AG04449 (cell line): ENCODE measurements around the gene GPBP1.

Experiments used
- CTCF ChIA-PET: fragments of 350-600 bp; formaldehyde crosslinking; extraction: SDS; loops from one replicate; lab custom pipeline; 2021; ENCODE audit warnings: antibody characterized with exemption; lab: Yijun Ruan, JAX
- POLR2A ChIA-PET: fragments of 400-600, 350-600 bp; formaldehyde crosslinking; extraction: SDS; loops from one replicate; lab custom pipeline; 2020; ENCODE audit warnings: antibody characterized with exemption, inconsistent platforms; lab: Yijun Ruan, JAX
- DNase-seq: peaks from one replicate; pipeline ENCODE4 v3.0.0-alpha.2; 2010; ENCODE audit warnings: low read depth, low spot score
- H3K4me3 ChIP-seq: 2 replicates; pipeline ENCODE4 v1.5.1; 2011; ENCODE audit warnings: low read depth, mild to moderate bottlenecking, control low read depth, low read length
- TF ChIP-seq, protein P1 (sequence below): IDR thresholded peaks from one replicate; pipeline ENCODE4 v1.5.1; 2011; ENCODE audit warnings: mild to moderate bottlenecking, moderate library complexity, low read length, control low read depth, inconsistent platforms; ENCODE audit not compliant: insufficient read depth; ENCODE audit errors: missing control alignments

The GPBP1 gene

DNA sequence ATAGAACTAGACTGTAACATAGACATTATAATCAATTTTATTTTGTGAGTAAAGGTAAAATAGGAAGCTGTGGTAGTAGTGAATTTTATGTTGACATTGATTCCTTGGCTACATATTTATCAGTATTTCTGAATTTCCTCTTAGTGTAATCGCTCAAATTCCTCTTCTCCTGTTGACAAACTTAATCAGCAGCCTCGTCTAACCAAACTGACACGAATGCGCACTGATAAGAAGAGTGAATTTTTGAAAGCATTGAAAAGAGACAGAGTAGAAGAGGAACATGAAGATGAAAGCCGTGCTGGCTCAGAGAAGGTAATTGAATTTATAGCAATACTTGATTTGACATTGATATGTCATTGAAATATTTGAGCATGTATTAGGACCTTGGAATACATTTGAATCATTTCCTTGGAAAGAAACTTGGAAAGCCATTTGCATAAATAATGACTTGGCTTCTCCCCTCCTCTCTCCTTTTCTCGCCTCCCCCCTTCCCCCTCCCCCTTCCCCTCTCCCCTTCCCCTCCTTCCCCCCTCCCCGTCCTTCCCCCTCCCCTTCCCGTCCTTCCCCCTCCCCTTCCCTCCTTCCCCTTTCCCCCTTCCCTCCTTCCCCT, 75.5 kb downstream of the GPBP1 start:
- ChIA-PET POLR2A (no interaction called here), CTCF (no interaction called here)
- TF ChIP-seq, protein P1, sequence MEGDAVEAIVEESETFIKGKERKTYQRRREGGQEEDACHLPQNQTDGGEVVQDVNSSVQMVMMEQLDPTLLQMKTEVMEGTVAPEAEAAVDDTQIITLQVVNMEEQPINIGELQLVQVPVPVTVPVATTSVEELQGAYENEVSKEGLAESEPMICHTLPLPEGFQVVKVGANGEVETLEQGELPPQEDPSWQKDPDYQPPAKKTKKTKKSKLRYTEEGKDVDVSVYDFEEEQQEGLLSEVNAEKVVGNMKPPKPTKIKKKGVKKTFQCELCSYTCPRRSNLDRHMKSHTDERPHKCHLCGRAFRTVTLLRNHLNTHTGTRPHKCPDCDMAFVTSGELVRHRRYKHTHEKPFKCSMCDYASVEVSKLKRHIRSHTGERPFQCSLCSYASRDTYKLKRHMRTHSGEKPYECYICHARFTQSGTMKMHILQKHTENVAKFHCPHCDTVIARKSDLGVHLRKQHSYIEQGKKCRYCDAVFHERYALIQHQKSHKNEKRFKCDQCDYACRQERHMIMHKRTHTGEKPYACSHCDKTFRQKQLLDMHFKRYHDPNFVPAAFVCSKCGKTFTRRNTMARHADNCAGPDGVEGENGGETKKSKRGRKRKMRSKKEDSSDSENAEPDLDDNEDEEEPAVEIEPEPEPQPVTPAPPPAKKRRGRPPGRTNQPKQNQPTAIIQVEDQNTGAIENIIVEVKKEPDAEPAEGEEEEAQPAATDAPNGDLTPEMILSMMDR, result no peak
- no peak for DNase-seq
- H3K4me3 ChIP-seq, result no peak overlapping the region

DNA sequence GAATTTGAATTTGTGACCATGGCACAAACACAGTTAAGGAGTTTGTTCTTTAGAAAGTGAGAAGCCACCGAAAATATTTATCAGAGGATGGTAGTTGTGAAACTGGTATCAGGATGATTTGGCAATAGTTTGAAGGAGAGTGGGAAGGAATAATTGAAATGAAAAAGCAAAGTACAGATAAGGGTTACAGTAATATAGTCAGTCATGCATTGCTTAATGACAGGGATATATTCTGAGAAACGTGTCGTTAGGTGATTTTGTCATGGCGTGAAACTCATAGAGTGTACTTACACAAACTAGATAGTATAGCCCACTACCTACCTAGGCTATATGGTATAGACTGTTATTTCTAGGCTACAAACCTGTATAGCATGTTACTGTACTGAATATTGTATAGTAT, 84.2 kb downstream of the GPBP1 start:
- CTCF ChIA-PET, result interaction anchor here (0.5 kb wide), 1 partner anchor 909 kb away, joined by 3 read pairs; no protein-coding TSS in a partner anchor
- no peak overlapping the region for H3K4me3 ChIP-seq
- POLR2A ChIA-PET, result no interaction called here
- TF ChIP-seq, protein P1, result no peak
- no peak for DNase-seq

DNA sequence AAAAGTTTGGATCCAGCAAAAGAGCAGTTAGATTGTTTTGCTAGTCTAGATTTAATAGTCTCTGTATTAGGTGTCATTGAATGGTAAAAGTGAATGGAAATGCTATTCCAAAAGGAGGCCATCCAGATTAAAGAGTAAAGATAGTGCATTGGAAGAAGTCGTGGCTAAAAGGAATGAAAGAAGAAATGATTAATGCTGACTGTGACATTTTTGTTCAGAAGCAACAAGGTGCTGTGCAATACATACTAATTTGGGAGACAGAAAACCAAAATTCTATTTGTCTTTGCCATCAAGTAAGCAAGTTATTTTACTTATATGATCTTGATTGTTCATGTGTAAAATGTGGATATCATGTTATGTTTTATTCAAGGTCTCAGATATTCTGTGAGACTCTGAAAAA, 85.1 kb downstream of the GPBP1 start:
- ChIA-PET POLR2A (no interaction called here), CTCF (no interaction called here)
- DNase-seq, result no peak
- H3K4me3 ChIP-seq, result no peak overlapping the region
- TF ChIP-seq, protein P1, result no peak

DNA sequence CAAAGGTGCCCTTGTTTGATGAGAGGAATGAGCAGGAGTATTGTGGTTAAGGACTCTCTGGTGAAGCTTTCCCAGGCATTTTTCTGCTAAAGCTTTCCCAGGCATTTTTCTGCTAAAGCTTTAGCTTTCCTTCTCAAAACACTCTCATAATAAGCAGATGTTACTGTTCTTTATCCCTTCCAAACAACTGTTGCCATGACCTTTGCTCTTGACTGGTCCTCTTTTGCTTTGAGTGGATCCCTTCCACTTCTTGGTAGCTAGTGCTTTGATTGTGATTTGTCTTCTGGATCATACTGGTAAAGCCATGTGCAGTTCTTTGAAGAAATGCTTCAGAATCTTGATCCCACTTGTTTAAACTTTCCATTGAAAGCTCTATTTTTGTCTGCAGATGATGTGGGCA, 85.8 kb downstream of the GPBP1 start:
- CTCF ChIA-PET, result no interaction called here
- no peak for DNase-seq
- TF ChIP-seq, protein P1, result no peak
- POLR2A ChIA-PET, result no interaction called here
- no peak overlapping the region for H3K4me3 ChIP-seq

DNA sequence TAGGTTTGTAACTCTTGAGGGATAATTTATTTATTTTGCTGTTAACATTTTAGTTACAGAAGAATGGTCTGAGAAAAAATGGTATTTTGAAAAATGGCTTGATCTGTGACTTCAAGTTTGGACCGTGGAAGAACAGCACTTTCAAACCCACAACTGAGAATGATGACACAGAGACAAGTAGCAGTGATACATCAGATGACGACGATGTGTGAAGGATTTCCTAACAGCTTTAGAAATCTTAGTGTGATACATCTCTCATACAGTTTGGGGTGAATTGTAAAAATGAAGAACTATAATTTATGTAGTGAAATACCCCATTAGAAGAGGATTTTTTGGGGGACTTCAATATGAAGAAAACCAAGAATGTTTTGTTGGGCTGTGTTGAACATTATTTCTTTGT, 88.7 kb downstream of the GPBP1 start:
- ChIA-PET CTCF (interaction anchor here (1.6 kb wide), 1 partner anchor 362 kb away, joined by 5 read pairs; no protein-coding TSS in a partner anchor), POLR2A (no interaction called here)
- H3K4me3 ChIP-seq, result no peak overlapping the region
- TF ChIP-seq, protein P1, result no peak
- no peak for DNase-seq

DNA sequence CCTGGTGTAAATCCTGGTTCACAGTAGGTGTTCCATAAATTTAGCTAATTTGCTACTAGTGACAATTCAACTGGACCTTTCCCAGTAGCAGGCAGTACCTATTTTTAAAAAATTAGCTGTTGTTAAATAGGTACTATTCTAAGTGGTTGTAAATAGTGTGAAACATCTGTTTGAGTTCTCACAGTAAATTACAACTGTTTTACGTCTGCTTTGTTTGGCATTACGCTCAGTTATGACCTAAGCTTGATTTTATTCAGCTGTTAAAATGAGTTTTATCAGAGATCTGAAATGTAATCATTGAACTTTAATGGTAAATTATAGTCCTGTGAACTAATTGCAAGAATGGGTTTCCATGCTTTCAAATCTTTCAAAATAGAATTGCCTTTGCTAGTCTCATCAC, 93.9 kb downstream of the GPBP1 start:
- DNase-seq, result no peak
- TF ChIP-seq, protein P1, result no peak
- ChIA-PET POLR2A (no interaction called here), CTCF (interaction anchor here (0.6 to 2.1 kb wide), 5 partner anchors 9 to 382 kb away, joined by 3 to 8 read pairs (median 3); no protein-coding TSS in a partner anchor)
- H3K4me3 ChIP-seq, result no peak overlapping the region
